ENCODE measurements around the gene ST6GALNAC3.
"Not testable (repeated sequence)": the region's sequence is repeated elsewhere in the genome, so short reads cannot be mapped to it uniquely, and the experiment has no call there.

ST6GALNAC3 gene

DNA sequence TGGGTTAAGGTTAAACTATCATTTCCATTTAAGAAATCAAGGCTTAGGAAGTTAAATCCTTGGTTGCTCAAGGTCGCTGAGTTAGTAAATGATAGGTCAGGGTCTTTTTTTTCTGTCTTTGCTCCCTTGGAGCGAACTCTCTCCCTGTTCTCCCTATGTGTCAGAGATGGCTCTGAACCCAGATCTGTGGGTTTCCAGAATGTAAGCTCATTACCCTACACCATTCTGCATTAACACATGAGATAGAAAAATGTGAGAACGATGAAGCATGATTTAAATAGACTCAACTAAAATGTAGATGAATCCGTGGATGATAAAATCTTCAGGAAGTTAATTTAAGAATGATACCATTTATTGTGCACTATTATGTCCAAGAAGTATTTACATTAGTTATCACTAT, 25.0 kb upstream of the ST6GALNAC3 start:
- Histone ChIP-seq H3K4me1 (ENCODE audit: low read length) (no peaks in the 10 kb centered on the region), H2AFZ (ENCODE audit: low read depth, low read length) (no peak overlapping the region), H3K9ac (ENCODE audit: low read length) (no peak overlapping the region), H3K4me2 (ENCODE audit: low read length) (no peak overlapping the region), H3K27ac (ENCODE audit: low read length) (no peak overlapping the region), H3K9me3 (ENCODE audit: insufficient read depth, low read length) (no peaks in the 10 kb centered on the region), H3K27me3 (ENCODE audit: low read depth, low read length) (no peaks in the 10 kb centered on the region), H3K79me2 (ENCODE audit: low read length) (no peaks in the 10 kb centered on the region), H3K4me3 (ENCODE audit: low read length) (no peak overlapping the region), H3K36me3 (replicated peaks; ENCODE audit: low read depth, low read length) (no peaks in the 10 kb centered on the region), H4K20me1 (ENCODE audit: insufficient read depth, low read length) (no peaks in the 10 kb centered on the region)
- TF ChIP-seq, protein P1, sequence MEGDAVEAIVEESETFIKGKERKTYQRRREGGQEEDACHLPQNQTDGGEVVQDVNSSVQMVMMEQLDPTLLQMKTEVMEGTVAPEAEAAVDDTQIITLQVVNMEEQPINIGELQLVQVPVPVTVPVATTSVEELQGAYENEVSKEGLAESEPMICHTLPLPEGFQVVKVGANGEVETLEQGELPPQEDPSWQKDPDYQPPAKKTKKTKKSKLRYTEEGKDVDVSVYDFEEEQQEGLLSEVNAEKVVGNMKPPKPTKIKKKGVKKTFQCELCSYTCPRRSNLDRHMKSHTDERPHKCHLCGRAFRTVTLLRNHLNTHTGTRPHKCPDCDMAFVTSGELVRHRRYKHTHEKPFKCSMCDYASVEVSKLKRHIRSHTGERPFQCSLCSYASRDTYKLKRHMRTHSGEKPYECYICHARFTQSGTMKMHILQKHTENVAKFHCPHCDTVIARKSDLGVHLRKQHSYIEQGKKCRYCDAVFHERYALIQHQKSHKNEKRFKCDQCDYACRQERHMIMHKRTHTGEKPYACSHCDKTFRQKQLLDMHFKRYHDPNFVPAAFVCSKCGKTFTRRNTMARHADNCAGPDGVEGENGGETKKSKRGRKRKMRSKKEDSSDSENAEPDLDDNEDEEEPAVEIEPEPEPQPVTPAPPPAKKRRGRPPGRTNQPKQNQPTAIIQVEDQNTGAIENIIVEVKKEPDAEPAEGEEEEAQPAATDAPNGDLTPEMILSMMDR (IDR thresholded peaks at IDR 0.05; ENCODE audit: low read depth, low read length), result no peak
- TF ChIP-seq EZH2phosphoT487 (IDR thresholded peaks at IDR 0.05; ENCODE audit: low read depth), result no peak

DNA sequence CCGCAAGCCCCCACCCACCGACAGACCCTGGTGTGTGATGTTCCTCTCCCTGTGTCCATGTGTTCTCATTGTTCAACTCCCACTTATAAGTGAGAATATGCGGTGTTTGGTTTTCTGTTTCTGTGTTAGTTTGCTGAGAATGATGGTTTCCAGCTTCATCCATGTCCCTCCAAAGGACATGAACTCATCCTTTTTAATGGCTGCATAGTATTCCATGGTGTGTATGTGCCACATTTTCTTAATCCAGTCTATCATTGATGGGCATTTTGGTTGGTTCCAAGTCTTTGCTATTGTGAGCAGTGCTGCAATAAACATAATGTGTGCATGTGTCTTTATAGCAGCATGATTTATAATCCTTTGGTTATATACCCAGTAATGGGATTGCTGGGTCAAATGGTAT, 24.5 kb upstream of the ST6GALNAC3 start:
- not testable (repeated sequence) for H3K36me3 ChIP-seq (replicated peaks; ENCODE audit: low read depth, low read length); H3K27me3 ChIP-seq (ENCODE audit: low read depth, low read length); H3K27ac ChIP-seq (ENCODE audit: low read length); H3K9me3 ChIP-seq (ENCODE audit: insufficient read depth, low read length); H2AFZ ChIP-seq (ENCODE audit: low read depth, low read length); H3K4me1 ChIP-seq (ENCODE audit: low read length); H3K79me2 ChIP-seq (ENCODE audit: low read length); H3K4me3 ChIP-seq (ENCODE audit: low read length); H4K20me1 ChIP-seq (ENCODE audit: insufficient read depth, low read length); H3K9ac ChIP-seq (ENCODE audit: low read length); H3K4me2 ChIP-seq (ENCODE audit: low read length)

DNA sequence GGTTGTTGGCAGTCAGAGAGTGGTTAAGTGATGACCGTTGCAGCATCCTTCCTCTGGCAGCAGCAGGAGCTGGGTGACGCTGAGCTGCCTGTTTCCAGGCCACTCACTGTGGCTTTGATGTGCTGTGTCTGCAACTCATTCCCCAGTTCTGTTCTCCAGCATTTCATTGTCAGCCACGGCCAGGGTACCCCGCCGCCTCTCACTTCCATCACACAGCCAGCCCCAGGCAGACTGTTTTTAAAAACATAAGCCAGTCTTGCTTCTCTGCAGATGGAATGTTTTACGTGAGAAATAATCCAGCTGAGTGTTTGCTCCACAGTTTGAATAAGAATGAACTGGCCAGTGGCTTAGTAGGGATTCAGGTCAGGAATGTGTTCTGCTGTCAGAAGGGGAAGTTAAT, 21.5 kb upstream of the ST6GALNAC3 start:
- Histone ChIP-seq H3K9me3 (ENCODE audit: insufficient read depth, low read length) (no peaks in the 10 kb centered on the region), H3K9ac (ENCODE audit: low read length) (no peak overlapping the region), H3K4me1 (ENCODE audit: low read length) (no peaks in the 10 kb centered on the region), H4K20me1 (ENCODE audit: insufficient read depth, low read length) (no peaks in the 10 kb centered on the region), H3K4me3 (ENCODE audit: low read length) (no peak overlapping the region), H3K79me2 (ENCODE audit: low read length) (no peaks in the 10 kb centered on the region), H3K27ac (ENCODE audit: low read length) (no peak overlapping the region), H3K4me2 (ENCODE audit: low read length) (no peak overlapping the region), H3K27me3 (ENCODE audit: low read depth, low read length) (no peaks in the 10 kb centered on the region), H2AFZ (ENCODE audit: low read depth, low read length) (no peak overlapping the region), H3K36me3 (replicated peaks; ENCODE audit: low read depth, low read length) (no peaks in the 10 kb centered on the region)
- no peak for TF ChIP-seq EZH2phosphoT487 (IDR thresholded peaks at IDR 0.05; ENCODE audit: low read depth)
- TF ChIP-seq, protein P1 (IDR thresholded peaks at IDR 0.05; ENCODE audit: low read depth, low read length), result no peak

DNA sequence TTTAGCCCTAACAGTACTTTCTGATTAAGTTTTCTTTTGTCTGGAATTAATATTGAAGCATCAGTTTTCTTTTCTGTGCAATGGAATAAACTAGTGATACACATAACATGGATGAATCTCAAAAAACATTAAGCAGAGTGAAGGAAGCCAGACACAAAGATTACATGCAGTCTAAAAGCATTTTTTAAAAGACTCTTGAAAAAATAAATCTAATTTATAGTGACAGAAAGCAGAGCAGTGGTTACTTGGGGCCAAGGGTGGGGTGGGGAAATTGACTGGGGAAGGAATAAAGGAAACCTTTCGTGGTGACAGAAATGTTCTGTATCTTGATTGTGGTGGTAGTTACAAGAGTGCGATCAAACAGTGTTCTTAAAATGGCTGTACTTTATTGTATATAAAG, 20.2 kb upstream of the ST6GALNAC3 start:
- H3K36me3 ChIP-seq (replicated peaks; ENCODE audit: low read depth, low read length), result no peaks in the 10 kb centered on the region
- no peak overlapping the region for H3K4me3 ChIP-seq (ENCODE audit: low read length)
- no peaks in the 10 kb centered on the region for H3K79me2 ChIP-seq (ENCODE audit: low read length)
- no peaks in the 10 kb centered on the region for H3K9me3 ChIP-seq (ENCODE audit: insufficient read depth, low read length)
- TF ChIP-seq EZH2phosphoT487 (IDR thresholded peaks at IDR 0.05; ENCODE audit: low read depth), result no peak
- TF ChIP-seq, protein P1 (IDR thresholded peaks at IDR 0.05; ENCODE audit: low read depth, low read length), result no peak
- H4K20me1 ChIP-seq (ENCODE audit: insufficient read depth, low read length), result no peaks in the 10 kb centered on the region
- H3K4me2 ChIP-seq (ENCODE audit: low read length), result no peak overlapping the region
- no peak overlapping the region for H3K9ac ChIP-seq (ENCODE audit: low read length)
- H3K4me1 ChIP-seq (ENCODE audit: low read length), result no peaks in the 10 kb centered on the region
- no peak overlapping the region for H2AFZ ChIP-seq (ENCODE audit: low read depth, low read length)
- H3K27me3 ChIP-seq (ENCODE audit: low read depth, low read length), result no peaks in the 10 kb centered on the region
- no peak overlapping the region for H3K27ac ChIP-seq (ENCODE audit: low read length)

DNA sequence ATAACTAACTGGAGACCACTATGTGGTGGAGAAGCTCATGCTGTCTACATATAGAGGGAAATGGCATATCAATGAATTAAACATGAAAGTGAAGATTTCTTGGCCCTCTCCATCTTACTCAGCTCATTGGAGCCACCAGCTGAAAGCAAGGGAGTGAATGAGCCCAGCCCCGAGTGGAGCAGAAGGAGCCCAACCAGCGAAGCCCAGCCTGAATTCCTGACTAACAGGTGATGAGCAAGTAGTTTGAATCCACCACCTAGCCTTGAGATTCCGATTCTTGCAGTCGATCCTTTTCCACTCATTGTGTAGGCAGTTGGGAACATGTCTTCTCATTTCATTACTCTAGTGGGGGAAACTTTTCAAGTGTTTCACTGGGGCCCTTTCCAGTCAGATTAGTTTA, 18.6 kb upstream of the ST6GALNAC3 start:
- H3K36me3 ChIP-seq (replicated peaks; ENCODE audit: low read depth, low read length), result no peaks in the 10 kb centered on the region
- no peak overlapping the region for H3K27ac ChIP-seq (ENCODE audit: low read length)
- no peak overlapping the region for H3K9ac ChIP-seq (ENCODE audit: low read length)
- no peak overlapping the region for H2AFZ ChIP-seq (ENCODE audit: low read depth, low read length)
- no peak for TF ChIP-seq EZH2phosphoT487 (IDR thresholded peaks at IDR 0.05; ENCODE audit: low read depth)
- TF ChIP-seq, protein P1 (IDR thresholded peaks at IDR 0.05; ENCODE audit: low read depth, low read length), result no peak
- no peaks in the 10 kb centered on the region for H4K20me1 ChIP-seq (ENCODE audit: insufficient read depth, low read length)
- H3K4me2 ChIP-seq (ENCODE audit: low read length), result no peak overlapping the region
- H3K79me2 ChIP-seq (ENCODE audit: low read length), result no peaks in the 10 kb centered on the region
- H3K27me3 ChIP-seq (ENCODE audit: low read depth, low read length), result no peaks in the 10 kb centered on the region
- no peak overlapping the region for H3K4me3 ChIP-seq (ENCODE audit: low read length)
- H3K4me1 ChIP-seq (ENCODE audit: low read length), result no peaks in the 10 kb centered on the region
- no peaks in the 10 kb centered on the region for H3K9me3 ChIP-seq (ENCODE audit: insufficient read depth, low read length)
